Panc1 (cell line): Measurements from ENCODE around the gene EIF3M. TPM values are rescaled to one million over a fixed set of nuclear protein-coding genes. Genes with fewer than 3 reads are reported as not detected.

Source experiments
- ATAC-seq: fragments of 200-7000 bp; cut with Tn5 transposase; 2 replicates; pipeline ENCODE4 v1.9.1; 2020; ENCODE audit warnings: mild to moderate bottlenecking, moderate library complexity
- BruUV-seq: library from RNA; stranded (reverse); fragments of 400-500 nt; replicated peaks from 2 replicates; lab custom pipeline; 2021; lab: Mats Ljungman, UMichigan
- CTCF ChIA-PET: fragments of 300-600 bp; sonication (Branson Sonifier 250); formaldehyde crosslinking; loops from one replicate; lab custom pipeline; 2022; ENCODE audit warnings: antibody characterized with exemption; lab: Charles Lee
- POLR2A ChIA-PET: fragments of 300-600 bp; sonication (Branson Sonifier 250); formaldehyde crosslinking; loops from one replicate; lab custom pipeline; 2022; ENCODE audit warnings: antibody characterized with exemption; lab: Charles Lee
- DNase-seq: peaks from one replicate; pipeline ENCODE4 v3.0.0-alpha.2; 2010; ENCODE audit warnings: low read depth, low spot score
- H3K27ac ChIP-seq: 2 replicates; pipeline ENCODE4 v1.5.1; 2011; ENCODE audit warnings: mild to moderate bottlenecking, low read length, inconsistent platforms
- H3K27me3 ChIP-seq: fragments of 200-500 bp; sonication (Bioruptor generic); 2 replicates; pipeline ENCODE4 v1.6.0; 2014; ENCODE audit warnings: low read length, inconsistent platforms; ENCODE audit not compliant: control insufficient read depth, insufficient read depth
- H3K36me3 ChIP-seq: fragments of 200-500 bp; sonication (Bioruptor generic); 2 replicates; pipeline ENCODE4 v1.5.1; 2014; ENCODE audit warnings: inconsistent platforms, mild to moderate bottlenecking, low read length, moderate library complexity; ENCODE audit not compliant: control insufficient read depth, insufficient read depth
- H3K4me1 ChIP-seq: 2 replicates; pipeline ENCODE4 v1.5.1; 2011; ENCODE audit warnings: inconsistent platforms, mild to moderate bottlenecking, low read length, moderate library complexity; ENCODE audit not compliant: control insufficient read depth, insufficient read depth
- H3K4me3 ChIP-seq, 2 experiments: 2 replicates each; pipeline ENCODE4 v1.5.1; 2011 to 2012; ENCODE audit warnings: low read depth in 2 of 2, low read length in 2 of 2, mild to moderate bottlenecking in 2 of 2, inconsistent platforms in 1 of 2, moderate library complexity in 1 of 2
- H3K9me3 ChIP-seq: fragments of 200-500 bp; sonication (Bioruptor generic); 2 replicates; pipeline ENCODE4 v1.5.1; 2014; ENCODE audit warnings: low read depth, mild to moderate bottlenecking, inconsistent platforms, low read length, moderate library complexity; ENCODE audit not compliant: control insufficient read depth, insufficient read depth
- CTCF ChIP-seq: fragments of 450-650 bp; IDR thresholded peaks from 2 replicates; pipeline ENCODE4 v1.5.1; 2017; ENCODE audit warnings: mild to moderate bottlenecking
- POLR2AphosphoS5 ChIP-seq: IDR thresholded peaks from 2 replicates; pipeline ENCODE4 v1.6.1; 2012; ENCODE audit warnings: mild to moderate bottlenecking, low read depth, low read length, moderate library complexity
- REST ChIP-seq, 2 experiments: IDR thresholded peaks; 2 replicates each; pipeline ENCODE4 v1.6.1; 2011 to 2012; ENCODE audit warnings: low read depth in 2 of 2, control low read depth in 1 of 2, low read length in 1 of 2, mild to moderate bottlenecking in 1 of 2, moderate library complexity in 1 of 2; ENCODE audit not compliant: insufficient read depth in 1 of 2
- SIN3A ChIP-seq: IDR thresholded peaks from 2 replicates; pipeline ENCODE4 v1.6.1; 2012; ENCODE audit warnings: low read depth, mild to moderate bottlenecking, low read length, moderate library complexity, borderline replicate concordance; ENCODE audit not compliant: insufficient read depth
- TCF7L2 ChIP-seq: IDR thresholded peaks from 2 replicates; pipeline ENCODE4 v1.6.1; 2011; ENCODE audit warnings: mild to moderate bottlenecking, low read depth, low read length, inconsistent platforms
- in situ Hi-C: cut with HindIII; loops from 2 replicates; pipeline ENCODE4 v1.10.0; 2016; ENCODE audit warnings: low sequenced_read_pairs, low pct_unique_long_range_greater_than_20kb
- intact Hi-C: fragments of 100-400 bp; cut with micrococcal nuclease; formaldehyde crosslinking; loops from one replicate; pipeline ENCODE4 v1.10.0; 2022; ENCODE audit not compliant: unreplicated experiment
- total RNA-seq: library from RNA; stranded (reverse); gene quantifications from one replicate; pipeline ENCODE4 v1.2.1, GENCODE V29; 2021; ENCODE audit not compliant: unreplicated experiment

The EIF3M gene
- total RNA-seq, 1 experiment from 2014 or later: 270 TPM

- no peak for ATAC-seq
- no peaks in the 10 kb centered on the region for H3K27me3 ChIP-seq
- CTCF ChIA-PET: no interaction called here
- H3K27ac ChIP-seq: no peak overlapping the region
- TF ChIP-seq TCF7L2: no peak
- no peak for TF ChIP-seq REST (IDR thresholded peaks at IDR 0.05; ENCODE audit: insufficient read depth in 1 of 2, low read depth in 2 of 2, low read length in 1 of 2)
- TF ChIP-seq CTCF: peak; percentile 39
- TF ChIP-seq POLR2AphosphoS5: no peak
- no peak for TF ChIP-seq SIN3A
- in situ Hi-C loops: no loop called here
- no peaks in the 10 kb centered on the region for H3K9me3 ChIP-seq
- POLR2A ChIA-PET: no interaction called here
- no TSS peak for BruUV-seq
- H3K4me3 ChIP-seq: no peak overlapping the region
- H3K36me3 ChIP-seq: no peaks in the 10 kb centered on the region
- intact Hi-C loops: no loop called here
- no peaks in the 10 kb centered on the region for H3K4me1 ChIP-seq
- DNase-seq: no peak
Observed at GRCh38 chr11:32561835-32562234, 21.8 kb upstream of the EIF3M start.

GRCh38 chr11:32562839-32563599, 20.6 kb upstream of the EIF3M start:
- no peak overlapping the region for H3K4me3 ChIP-seq
- no peaks in the 10 kb centered on the region for H3K36me3 ChIP-seq
- no TSS peak for BruUV-seq
- H3K27ac ChIP-seq: no peak overlapping the region
- ChIA-PET CTCF (no interaction called here), POLR2A (no interaction called here)
- no peak for TF ChIP-seq TCF7L2
- TF ChIP-seq SIN3A: no peak
- no peak for TF ChIP-seq CTCF
- no peak for TF ChIP-seq REST (IDR thresholded peaks at IDR 0.05; ENCODE audit: insufficient read depth in 1 of 2, low read depth in 2 of 2, low read length in 1 of 2)
- TF ChIP-seq POLR2AphosphoS5: no peak
- in situ Hi-C loops: no loop called here
- no peaks in the 10 kb centered on the region for H3K9me3 ChIP-seq
- no peak for DNase-seq
- intact Hi-C loops: no loop called here
- H3K27me3 ChIP-seq: no peaks in the 10 kb centered on the region
- no peak for ATAC-seq
- no peaks in the 10 kb centered on the region for H3K4me1 ChIP-seq
